GM12878 (cell line): ENCODE measurements around the gene SYNJ2. TPM values are rescaled to one million over a fixed set of nuclear protein-coding genes. Genes with fewer than 3 reads are reported as not detected.

Source experiments
- ATAC-seq: fragments of 200-7000 bp; cut with Tn5 transposase; 3 replicates; pipeline ENCODE4 v1.9.1; 2020; ENCODE audit warnings: mild to moderate bottlenecking, moderate library complexity
- BruUV-seq: library from RNA; stranded (reverse); fragments of 400-500 nt; replicated peaks from 2 replicates; lab custom pipeline; 2021; lab: Mats Ljungman, UMichigan
- CTCF ChIA-PET: fragments of 300-600 bp; sonication (Branson Sonifier 250); formaldehyde crosslinking; extraction: SDS; loops from one replicate; lab custom pipeline; 2021; ENCODE audit warnings: inconsistent platforms; lab: Yijun Ruan, JAX
- POLR2A ChIA-PET: fragments of 350-600 bp; formaldehyde crosslinking; extraction: SDS; loops from one replicate; lab custom pipeline; 2021; ENCODE audit warnings: inconsistent platforms; lab: Charles Lee
- RAD21 ChIA-PET: fragments of 300-600 bp; sonication (Branson Sonifier 250); formaldehyde crosslinking; loops from one replicate; lab custom pipeline; 2023; ENCODE audit warnings: antibody characterized with exemption; ENCODE audit not compliant: unreplicated experiment; lab: Charles Lee
- SMC1A ChIA-PET: fragments of 300-600 bp; sonication (Branson Sonifier 250); formaldehyde crosslinking; loops from one replicate; lab custom pipeline; 2023; ENCODE audit not compliant: unreplicated experiment, uncharacterized antibody; lab: Charles Lee
- DNase-seq: peaks from one replicate; pipeline ENCODE4 v3.0.0-alpha.2; 2011; ENCODE audit warnings: low read depth, low spot score
- FAIRE-seq: peaks from 3 replicates; lab custom pipeline; 2011; peaks lifted over from hg19 to GRCh38; lab: Jason Lieb, UNC
- H2AFZ ChIP-seq: 2 replicates; pipeline ENCODE4 v1.6.0; 2011; ENCODE audit warnings: low read depth, low read length, control low read depth; ENCODE audit not compliant: control insufficient read depth
- H3K27ac ChIP-seq: 2 replicates; pipeline ENCODE4 v1.5.1; 2011; ENCODE audit warnings: control low read depth; ENCODE audit not compliant: control insufficient read depth, insufficient read depth
- H3K27me3 ChIP-seq, 2 experiments: replicated peaks in 1 of 2; 2 replicates each; pipeline versions ENCODE4 v1.6.0 to v1.6.1; 2011; ENCODE audit warnings: low read length in 1 of 2; ENCODE audit not compliant: control insufficient read depth in 2 of 2, insufficient read depth in 2 of 2
- H3K36me3 ChIP-seq, 2 experiments: 2 replicates each; pipeline ENCODE4 v1.5.1; 2011; ENCODE audit warnings: low read length in 1 of 2; ENCODE audit not compliant: control insufficient read depth in 2 of 2, insufficient read depth in 2 of 2
- H3K4me1 ChIP-seq: 2 replicates; pipeline ENCODE4 v1.6.1; 2011; ENCODE audit warnings: mild to moderate bottlenecking, low read length, moderate library complexity, mixed read lengths; ENCODE audit not compliant: control insufficient read depth, insufficient read depth
- H3K4me2 ChIP-seq: 2 replicates; pipeline ENCODE4 v1.6.0; 2011; ENCODE audit warnings: control low read depth; ENCODE audit not compliant: control insufficient read depth, insufficient read depth
- H3K4me3 ChIP-seq: fragments of 200-600 bp; sonication (generic); 2 replicates; pipeline ENCODE4 v1.5.1; 2016
- H3K79me2 ChIP-seq: 2 replicates; pipeline ENCODE4 v1.6.0; 2011; ENCODE audit warnings: low read length; ENCODE audit not compliant: control insufficient read depth, insufficient read depth
- H3K9ac ChIP-seq: 2 replicates; pipeline ENCODE4 v1.8.0; 2011; ENCODE audit warnings: low read length, control low read depth, mixed read lengths; ENCODE audit not compliant: control insufficient read depth, insufficient read depth
- H3K9me3 ChIP-seq: replicated peaks from 3 replicates; pipeline ENCODE4 v1.5.1; 2011; ENCODE audit warnings: mild to moderate bottlenecking, low read length; ENCODE audit not compliant: control insufficient read depth, insufficient read depth
- H4K20me1 ChIP-seq: 2 replicates; pipeline ENCODE4 v1.6.0; 2011; ENCODE audit not compliant: control insufficient read depth, insufficient read depth
- CHD1 ChIP-seq: IDR thresholded peaks from 2 replicates; pipeline ENCODE4 v1.6.1; 2012; ENCODE audit warnings: low read depth, low read length, improper control_type of control experiment
- JUND ChIP-seq: IDR thresholded peaks from 2 replicates; pipeline ENCODE4 v1.6.1; 2012; ENCODE audit warnings: low read depth, mild to moderate bottlenecking, low read length, improper control_type of control experiment, moderate library complexity
- MEF2B ChIP-seq: fragments of 450-650 bp; IDR thresholded peaks from 2 replicates; pipeline ENCODE4 v1.6.1; 2018; ENCODE audit warnings: mild to moderate bottlenecking, moderate library complexity; ENCODE audit not compliant: partially characterized antibody, poor library complexity, severe bottlenecking
- MYB ChIP-seq: fragments of 150-350 bp; IDR thresholded peaks from 2 replicates; pipeline ENCODE4 v1.6.1; 2014; ENCODE audit warnings: mild to moderate bottlenecking, low read depth, low read length, borderline replicate concordance
- NR2C1 ChIP-seq: fragments of 450-650 bp; IDR thresholded peaks from 2 replicates; pipeline ENCODE4 v1.6.1; 2017; ENCODE audit warnings: antibody characterized with exemption, mild to moderate bottlenecking, moderate library complexity
- NRF1 ChIP-seq: conservative IDR thresholded peaks from 2 replicates; pipeline ENCODE4 v1.6.1; 2011; ENCODE audit warnings: mild to moderate bottlenecking, low read depth, low read length, improper control_type of control experiment
- RCOR1 ChIP-seq: conservative IDR thresholded peaks from 2 replicates; pipeline ENCODE4 v1.6.1; 2012; ENCODE audit warnings: low read depth, low read length, improper control_type of control experiment
- SMARCA5 ChIP-seq: fragments of 450-650 bp; IDR thresholded peaks from 2 replicates; pipeline ENCODE4 v1.6.1; 2017; ENCODE audit warnings: mild to moderate bottlenecking
- SPI1 ChIP-seq: IDR thresholded peaks from 2 replicates; pipeline ENCODE4 v1.6.1; 2011; ENCODE audit warnings: low read depth, mild to moderate bottlenecking, low read length, moderate library complexity, borderline replicate concordance; ENCODE audit not compliant: insufficient read depth
- TBL1XR1 ChIP-seq: IDR thresholded peaks from 2 replicates; pipeline ENCODE4 v1.6.1; 2012; ENCODE audit warnings: low read depth, low read length, improper control_type of control experiment
- TCF7 ChIP-seq: IDR thresholded peaks from 2 replicates; pipeline ENCODE4 v1.6.1; 2014; ENCODE audit warnings: antibody characterized with exemption, borderline replicate concordance
- ZNF207 ChIP-seq: fragments of 450-650 bp; IDR thresholded peaks from 2 replicates; pipeline ENCODE4 v1.6.1; 2014; ENCODE audit warnings: antibody characterized with exemption, mild to moderate bottlenecking, borderline replicate concordance
- WGBS: methylation state at CpG from one replicate; pipeline ENCODE4 v1.1.6; 2016; ENCODE audit warnings: low lambda C conversion rate; ENCODE audit not compliant: insufficient replicate concordance, insufficient coverage; ENCODE audit errors: missing lambda C conversion rate; 5-methylcytosine and 5-hydroxymethylcytosine counted together
- in situ Hi-C: fragments of 300-500 bp; cut with MboI; formaldehyde crosslinking; loops from 9 replicates; pipeline ENCODE4 v1.14.3; 2018; ENCODE audit warnings: mixed read lengths
- intact Hi-C: fragments of 100-400 bp; cut with micrococcal nuclease; formaldehyde crosslinking; loops from one replicate; pipeline ENCODE4 v1.14.2; 2022; ENCODE audit not compliant: unreplicated experiment
- polyA plus RNA-seq, 11 experiments: library from polyadenylated mRNA; depleted of rRNA in 4 of 11; unstranded in 6 of 11; stranded (reverse) in 5 of 11; fragments of >200 nt; fragmentation: Nextera tagmentation in 4 of 11; fragmentation: Illumina TruSeq in 1 of 11; extraction: Ambion mirVana in 4 of 11; extraction: Trizol in 1 of 11; gene quantifications; 1 replicate in 1 of 11; 2 replicates in 10 of 11; pipeline versions ENCODE4 v1.2.1 to v1.2.3, GENCODE V29; 2011 to 2016; ENCODE audit warnings: inconsistent platforms in 2 of 11, missing spikeins in 2 of 11, low read depth in 1 of 11
- total RNA-seq, 4 experiments: library from RNA; depleted of rRNA in 3 of 4; stranded (reverse); fragments of >200 nt in 3 of 4; fragmentation: Illumina TruSeq in 1 of 4; extraction: Trizol in 1 of 4; gene quantifications; 2 replicates each; pipeline versions ENCODE4 v1.2.1 to v1.2.3, GENCODE V29; 2013 to 2021
- TF ChIP-seq, protein P1 (sequence below): fragments of 450-650 bp; IDR thresholded peaks from 2 replicates; pipeline ENCODE4 v1.6.1; 2017; ENCODE audit warnings: antibody characterized with exemption, mild to moderate bottlenecking, moderate library complexity
- TF ChIP-seq, protein P2 (sequence below): fragments of 450-650 bp; IDR thresholded peaks from 2 replicates; pipeline ENCODE4 v1.6.1; 2017; ENCODE audit warnings: mild to moderate bottlenecking, moderate library complexity
- TF ChIP-seq, protein P3 (sequence below): IDR thresholded peaks from 2 replicates; pipeline ENCODE4 v1.6.1; 2012; ENCODE audit warnings: low read depth, low read length, improper control_type of control experiment

Gene SYNJ2
- total and polyA plus RNA-seq, 10 of the 15 experiments (the other 5 are each of a cell fraction or from before 2014, with no cell fraction given), result 0.11 to 1.8 (median 0.57) TPM

DNA sequence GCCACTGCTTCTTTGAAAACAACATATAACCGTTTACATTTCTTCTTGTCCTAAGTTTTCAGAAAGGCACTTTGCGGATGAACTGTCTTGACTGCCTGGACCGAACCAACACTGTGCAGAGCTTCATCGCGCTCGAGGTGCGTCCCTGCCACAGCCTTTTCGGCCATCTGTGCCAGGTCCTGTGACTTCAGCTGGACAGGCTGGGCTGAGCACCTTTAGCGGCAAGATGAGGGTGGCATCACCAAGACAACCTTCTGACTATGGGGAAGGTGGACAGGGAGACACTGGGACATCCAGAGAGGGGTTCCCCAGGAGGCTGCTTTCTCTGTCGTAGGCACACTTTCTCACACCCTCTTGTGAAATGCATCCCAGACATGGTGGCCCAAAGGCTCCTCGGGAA, 82.1 kb downstream of the SYNJ2 start:
- no peak for FAIRE-seq
- H3K9ac ChIP-seq, result no peak overlapping the region
- in situ Hi-C loops, result no loop called here
- POLR2A ChIA-PET, result interaction anchor here (0.6 kb wide), 1 partner anchor 928 kb away, joined by 4 read pairs; no protein-coding TSS in a partner anchor
- intact Hi-C loops, result no loop called here
- no peak for ATAC-seq
- H3K36me3 ChIP-seq, result no peaks in the 10 kb centered on the region
- no peak overlapping the region for H3K27ac ChIP-seq
- no TSS peak for BruUV-seq
- H3K4me3 ChIP-seq, result no peak overlapping the region
- over 99% methylated on average over 11 of the region's 11 CpGs for WGBS
- H3K79me2 ChIP-seq, result no peaks in the 10 kb centered on the region
- H3K4me1 ChIP-seq, result no peaks in the 10 kb centered on the region
- H3K9me3 ChIP-seq, result no peaks in the 10 kb centered on the region
- SMC1A ChIA-PET, result no interaction called here
- no peaks in the 10 kb centered on the region for H4K20me1 ChIP-seq
- no peak overlapping the region for H3K4me2 ChIP-seq
- no peak overlapping the region for H2AFZ ChIP-seq
- no peaks in the 10 kb centered on the region for H3K27me3 ChIP-seq
- RAD21 ChIA-PET, result no interaction called here
- DNase-seq, result no peak
- CTCF ChIA-PET, result interaction anchor here (1.9 kb wide), 1 partner anchor 9 kb away, joined by 6 read pairs; no protein-coding TSS in a partner anchor
- TF ChIP-seq MYB, result no peak
- no peak for TF ChIP-seq SPI1
- no peak for TF ChIP-seq NRF1
- no peak for TF ChIP-seq MEF2B
- no peak for TF ChIP-seq SMARCA5
- no peak for TF ChIP-seq NR2C1
- TF ChIP-seq, protein P1, sequence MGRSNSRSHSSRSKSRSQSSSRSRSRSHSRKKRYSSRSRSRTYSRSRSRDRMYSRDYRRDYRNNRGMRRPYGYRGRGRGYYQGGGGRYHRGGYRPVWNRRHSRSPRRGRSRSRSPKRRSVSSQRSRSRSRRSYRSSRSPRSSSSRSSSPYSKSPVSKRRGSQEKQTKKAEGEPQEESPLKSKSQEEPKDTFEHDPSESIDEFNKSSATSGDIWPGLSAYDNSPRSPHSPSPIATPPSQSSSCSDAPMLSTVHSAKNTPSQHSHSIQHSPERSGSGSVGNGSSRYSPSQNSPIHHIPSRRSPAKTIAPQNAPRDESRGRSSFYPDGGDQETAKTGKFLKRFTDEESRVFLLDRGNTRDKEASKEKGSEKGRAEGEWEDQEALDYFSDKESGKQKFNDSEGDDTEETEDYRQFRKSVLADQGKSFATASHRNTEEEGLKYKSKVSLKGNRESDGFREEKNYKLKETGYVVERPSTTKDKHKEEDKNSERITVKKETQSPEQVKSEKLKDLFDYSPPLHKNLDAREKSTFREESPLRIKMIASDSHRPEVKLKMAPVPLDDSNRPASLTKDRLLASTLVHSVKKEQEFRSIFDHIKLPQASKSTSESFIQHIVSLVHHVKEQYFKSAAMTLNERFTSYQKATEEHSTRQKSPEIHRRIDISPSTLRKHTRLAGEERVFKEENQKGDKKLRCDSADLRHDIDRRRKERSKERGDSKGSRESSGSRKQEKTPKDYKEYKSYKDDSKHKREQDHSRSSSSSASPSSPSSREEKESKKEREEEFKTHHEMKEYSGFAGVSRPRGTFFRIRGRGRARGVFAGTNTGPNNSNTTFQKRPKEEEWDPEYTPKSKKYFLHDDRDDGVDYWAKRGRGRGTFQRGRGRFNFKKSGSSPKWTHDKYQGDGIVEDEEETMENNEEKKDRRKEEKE, result no peak
- TF ChIP-seq CHD1, result no peak
- TF ChIP-seq, protein P2, sequence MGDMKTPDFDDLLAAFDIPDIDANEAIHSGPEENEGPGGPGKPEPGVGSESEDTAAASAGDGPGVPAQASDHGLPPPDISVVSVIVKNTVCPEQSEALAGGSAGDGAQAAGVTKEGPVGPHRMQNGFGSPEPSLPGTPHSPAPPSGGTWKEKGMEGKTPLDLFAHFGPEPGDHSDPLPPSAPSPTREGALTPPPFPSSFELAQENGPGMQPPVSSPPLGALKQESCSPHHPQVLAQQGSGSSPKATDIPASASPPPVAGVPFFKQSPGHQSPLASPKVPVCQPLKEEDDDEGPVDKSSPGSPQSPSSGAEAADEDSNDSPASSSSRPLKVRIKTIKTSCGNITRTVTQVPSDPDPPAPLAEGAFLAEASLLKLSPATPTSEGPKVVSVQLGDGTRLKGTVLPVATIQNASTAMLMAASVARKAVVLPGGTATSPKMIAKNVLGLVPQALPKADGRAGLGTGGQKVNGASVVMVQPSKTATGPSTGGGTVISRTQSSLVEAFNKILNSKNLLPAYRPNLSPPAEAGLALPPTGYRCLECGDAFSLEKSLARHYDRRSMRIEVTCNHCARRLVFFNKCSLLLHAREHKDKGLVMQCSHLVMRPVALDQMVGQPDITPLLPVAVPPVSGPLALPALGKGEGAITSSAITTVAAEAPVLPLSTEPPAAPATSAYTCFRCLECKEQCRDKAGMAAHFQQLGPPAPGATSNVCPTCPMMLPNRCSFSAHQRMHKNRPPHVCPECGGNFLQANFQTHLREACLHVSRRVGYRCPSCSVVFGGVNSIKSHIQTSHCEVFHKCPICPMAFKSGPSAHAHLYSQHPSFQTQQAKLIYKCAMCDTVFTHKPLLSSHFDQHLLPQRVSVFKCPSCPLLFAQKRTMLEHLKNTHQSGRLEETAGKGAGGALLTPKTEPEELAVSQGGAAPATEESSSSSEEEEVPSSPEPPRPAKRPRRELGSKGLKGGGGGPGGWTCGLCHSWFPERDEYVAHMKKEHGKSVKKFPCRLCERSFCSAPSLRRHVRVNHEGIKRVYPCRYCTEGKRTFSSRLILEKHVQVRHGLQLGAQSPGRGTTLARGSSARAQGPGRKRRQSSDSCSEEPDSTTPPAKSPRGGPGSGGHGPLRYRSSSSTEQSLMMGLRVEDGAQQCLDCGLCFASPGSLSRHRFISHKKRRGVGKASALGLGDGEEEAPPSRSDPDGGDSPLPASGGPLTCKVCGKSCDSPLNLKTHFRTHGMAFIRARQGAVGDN, result no peak
- no peak for TF ChIP-seq ZNF207
- TF ChIP-seq TCF7, result no peak
- no peak for TF ChIP-seq RCOR1
- no peak for TF ChIP-seq JUND
- TF ChIP-seq, protein P3, sequence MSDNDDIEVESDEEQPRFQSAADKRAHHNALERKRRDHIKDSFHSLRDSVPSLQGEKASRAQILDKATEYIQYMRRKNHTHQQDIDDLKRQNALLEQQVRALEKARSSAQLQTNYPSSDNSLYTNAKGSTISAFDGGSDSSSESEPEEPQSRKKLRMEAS, result no peak
- no peak for TF ChIP-seq TBL1XR1
